HCT116 (cell line): ENCODE results near the gene EHBP1. TPM values are rescaled to one million over a fixed set of nuclear protein-coding genes. Genes with fewer than 3 reads are reported as not detected.

Experiments
- ATAC-seq: fragments of 200-7000 bp; cut with Tn5 transposase; 2 replicates; pipeline ENCODE4 v1.9.1; 2020; ENCODE audit warnings: mild to moderate bottlenecking, moderate library complexity
- BruUV-seq: library from RNA; stranded (reverse); fragments of 400-500 nt; replicated peaks from 2 replicates; lab custom pipeline; 2021; lab: Mats Ljungman, UMichigan
- CTCF ChIA-PET: fragments of 300-600 bp; sonication (Branson Sonifier 250); formaldehyde crosslinking; loops from one replicate; lab custom pipeline; 2021; ENCODE audit warnings: antibody characterized with exemption; lab: Charles Lee
- POLR2A ChIA-PET: fragments of 300-600, 350-600 bp; sonication (Branson Sonifier 250); formaldehyde crosslinking; loops from one replicate; lab custom pipeline; 2021; ENCODE audit warnings: antibody characterized with exemption; lab: Charles Lee
- RAD21 ChIA-PET, 2 experiments: fragments of 300-600 bp; sonication (Branson Sonifier 250); formaldehyde crosslinking; loops; one replicate each; lab custom pipeline; 2023; ENCODE audit warnings: low total read pairs in 2 of 2; ENCODE audit not compliant: uncharacterized antibody in 2 of 2, unreplicated experiment in 2 of 2, low non-redundant PET in 1 of 2; lab: Charles Lee
- DNase-seq: peaks from one replicate; pipeline ENCODE4 v3.0.0-alpha.2; 2010; ENCODE audit warnings: low read depth, low spot score
- H2AFZ ChIP-seq: fragments of 200-600 bp; shearing (Covaris generic), sonication (generic); 2 replicates; pipeline ENCODE4 v1.6.1; 2017; ENCODE audit warnings: low read depth, mixed run types, mixed read lengths, antibody characterized with exemption, low read length; ENCODE audit not compliant: poor library complexity, severe bottlenecking
- H3K27ac ChIP-seq: 2 replicates; pipeline ENCODE4 v1.5.1; 2012; ENCODE audit warnings: low read depth, low read length
- H3K27me3 ChIP-seq: fragments of 200-600 bp; sonication (generic); 2 replicates; pipeline ENCODE4 v1.6.1; 2016; ENCODE audit warnings: mixed run types, low read length, mixed read lengths; ENCODE audit not compliant: insufficient read depth
- H3K36me3 ChIP-seq, 2 experiments: fragments of 200-500 bp in 1 of 2; fragments of 200-600 bp in 1 of 2; sonication (Bioruptor generic) in 1 of 2; sonication (generic) in 1 of 2; 2 replicates each; pipeline versions ENCODE4 v1.5.1 to v1.6.1; 2014 to 2016; ENCODE audit warnings: low read length in 2 of 2, inconsistent platforms in 1 of 2, mixed read lengths in 1 of 2, mixed run types in 1 of 2; ENCODE audit not compliant: insufficient read depth in 2 of 2, control insufficient read depth in 1 of 2
- H3K4me1 ChIP-seq, 2 experiments: fragments of 200-600 bp in 1 of 2; sonication (generic) in 1 of 2; 2 replicates each; pipeline versions ENCODE4 v1.5.1 to v1.6.1; 2012 to 2017; ENCODE audit warnings: low read length in 2 of 2, inconsistent platforms in 1 of 2, mild to moderate bottlenecking in 1 of 2, mixed read lengths in 1 of 2, mixed run types in 1 of 2, moderate library complexity in 1 of 2; ENCODE audit not compliant: insufficient read depth in 2 of 2, control insufficient read depth in 1 of 2
- H3K4me2 ChIP-seq: fragments of 200-600 bp; sonication (generic); 2 replicates; pipeline ENCODE4 v1.6.1; 2017; ENCODE audit warnings: mixed run types, low read length, mixed read lengths
- H3K4me3 ChIP-seq, 2 experiments: fragments of 200-600 bp in 1 of 2; sonication (generic) in 1 of 2; replicated peaks in 1 of 2; 2 replicates each; pipeline ENCODE4 v1.5.1; 2011 to 2016; ENCODE audit warnings: low read length in 2 of 2, control low read depth in 1 of 2, low read depth in 1 of 2, mild to moderate bottlenecking in 1 of 2, mixed read lengths in 1 of 2, mixed run types in 1 of 2
- H3K79me2 ChIP-seq: fragments of 200-600 bp; sonication (generic); 2 replicates; pipeline ENCODE4 v1.6.1; 2017; ENCODE audit warnings: mild to moderate bottlenecking, mixed run types, low read length, moderate library complexity, mixed read lengths; ENCODE audit not compliant: insufficient read depth
- H3K9ac ChIP-seq: fragments of 200-600 bp; sonication (generic); 2 replicates; pipeline ENCODE4 v1.6.1; 2016; ENCODE audit warnings: low read length, mixed read lengths
- H3K9me2 ChIP-seq: fragments of 200-600 bp; sonication (generic), shearing (Covaris generic); 2 replicates; pipeline ENCODE4 v1.6.1; 2017; ENCODE audit warnings: mixed run types, mild to moderate bottlenecking, moderate library complexity; ENCODE audit not compliant: insufficient read depth
- H3K9me3 ChIP-seq, 2 experiments: fragments of 200-500 bp in 1 of 2; fragments of 200-600 bp in 1 of 2; sonication (Bioruptor generic) in 1 of 2; sonication (generic) in 1 of 2; 2 replicates each; pipeline ENCODE4 v1.6.1; 2014 to 2017; ENCODE audit warnings: low read length in 2 of 2, mixed read lengths in 2 of 2, inconsistent platforms in 1 of 2, low read depth in 1 of 2, mild to moderate bottlenecking in 1 of 2, mixed run types in 1 of 2, moderate library complexity in 1 of 2; ENCODE audit not compliant: control insufficient read depth in 1 of 2, insufficient read depth in 1 of 2
- H4K20me1 ChIP-seq: fragments of 200-600 bp; sonication (generic), shearing (Covaris generic); 2 replicates; pipeline ENCODE4 v1.6.1; 2017; ENCODE audit warnings: mixed run types, mild to moderate bottlenecking, moderate library complexity; ENCODE audit not compliant: insufficient read depth
- CBX3 ChIP-seq: IDR thresholded peaks from 2 replicates; pipeline ENCODE4 v1.6.1; 2012; ENCODE audit warnings: low read depth
- CEBPB ChIP-seq: IDR thresholded peaks from 2 replicates; pipeline ENCODE4 v1.6.1; 2012; ENCODE audit warnings: low read depth
- CTCF ChIP-seq, 3 experiments: fragments of 200-600 bp in 1 of 3; sonication (generic) in 1 of 3; IDR thresholded peaks in 2 of 3; conservative IDR thresholded peaks in 1 of 3; 2 replicates each; pipeline ENCODE4 v1.5.1; 2012 to 2017; ENCODE audit warnings: low read depth in 2 of 3, low read length in 2 of 3, antibody characterized with exemption in 1 of 3, borderline replicate concordance in 1 of 3, control low read depth in 1 of 3, mild to moderate bottlenecking in 1 of 3, mixed read lengths in 1 of 3, mixed run types in 1 of 3, moderate library complexity in 1 of 3; ENCODE audit not compliant: insufficient read depth in 1 of 3
- EZH2 ChIP-seq: fragments of 200-600 bp; sonication (generic); IDR thresholded peaks from 2 replicates; pipeline ENCODE4 v1.6.1; 2017; ENCODE audit warnings: antibody characterized with exemption, mixed run types
- EZH2phosphoT487 ChIP-seq: fragments of 200-600 bp; IDR thresholded peaks from 2 replicates; pipeline ENCODE4 v1.6.1; 2018; ENCODE audit warnings: antibody characterized with exemption, borderline replicate concordance
- JUND ChIP-seq: IDR thresholded peaks from 2 replicates; pipeline ENCODE4 v1.6.1; 2012
- POLR2A ChIP-seq: IDR thresholded peaks from 2 replicates; pipeline ENCODE4 v1.7.0; 2011; ENCODE audit warnings: borderline replicate concordance; ENCODE audit not compliant: insufficient read depth, insufficient read length; ENCODE audit errors: extremely low read depth
- YY1 ChIP-seq: IDR thresholded peaks from 2 replicates; pipeline ENCODE4 v1.6.1; 2011; ENCODE audit warnings: low read length, low read depth, moderate library complexity, mild to moderate bottlenecking; ENCODE audit not compliant: insufficient replicate concordance; ENCODE audit errors: extremely low read depth
- ZBTB33 ChIP-seq: IDR thresholded peaks from 2 replicates; pipeline ENCODE4 v1.6.1; 2011; ENCODE audit warnings: mild to moderate bottlenecking, low read length, moderate library complexity; ENCODE audit not compliant: insufficient replicate concordance; ENCODE audit errors: extremely low read depth
- ZFX ChIP-seq: fragments of 450-650 bp; IDR thresholded peaks from 2 replicates; pipeline ENCODE4 v1.6.1; 2017
- intact Hi-C: fragments of 100-400 bp; cut with micrococcal nuclease; formaldehyde crosslinking; loops from 2 replicates; pipeline ENCODE4 v1.10.0; 2022
- total RNA-seq: library from RNA; stranded (reverse); gene quantifications from one replicate; pipeline ENCODE4 v1.2.1, GENCODE V29; 2021; ENCODE audit not compliant: unreplicated experiment

The EHBP1 gene
- total RNA-seq, 1 experiment from 2014 or later: 89.9 TPM

GRCh38 chr2:62691186-62691585 is 14.3 kb upstream of the EHBP1 start:
- CTCF ChIA-PET: no interaction called here
- H3K9ac ChIP-seq: no peak overlapping the region
- RAD21 ChIA-PET: no interaction called here
- POLR2A ChIA-PET: no interaction called here
- no peaks in the 10 kb centered on the region for H4K20me1 ChIP-seq
- ATAC-seq (no peak), DNase-seq (no peak)
- H3K79me2 ChIP-seq: no peaks in the 10 kb centered on the region
- TF ChIP-seq EZH2phosphoT487 (no peak), POLR2A (no peak), CEBPB (no peak), CBX3 (no peak), ZBTB33 (no peak), JUND (no peak), ZFX (no peak), EZH2 (no peak), YY1 (no peak)
- no peaks in the 10 kb centered on the region for H3K36me3 ChIP-seq
- no peak overlapping the region for H3K27ac ChIP-seq
- H3K4me1 ChIP-seq: no peaks in the 10 kb centered on the region
- H3K9me2 ChIP-seq: no peaks in the 10 kb centered on the region
- H2AFZ ChIP-seq: no peak overlapping the region
- no peaks in the 10 kb centered on the region for H3K9me3 ChIP-seq
- H3K4me2 ChIP-seq: no peak overlapping the region
- no peak overlapping the region for H3K4me3 ChIP-seq
- no TSS peak for BruUV-seq
- no peaks in the 10 kb centered on the region for H3K27me3 ChIP-seq
- intact Hi-C loops: no loop called here

- no peak overlapping the region for H3K27ac ChIP-seq
- POLR2A ChIA-PET: no interaction called here
- intact Hi-C loops: no loop called here
- DNase-seq (no peak), ATAC-seq (no peak)
- no peaks in the 10 kb centered on the region for H3K4me1 ChIP-seq
- H3K4me2 ChIP-seq: no peak overlapping the region
- no peaks in the 10 kb centered on the region for H3K27me3 ChIP-seq
- H4K20me1 ChIP-seq: no peaks in the 10 kb centered on the region
- H3K9me2 ChIP-seq: no peaks in the 10 kb centered on the region
- H3K36me3 ChIP-seq: no peaks in the 10 kb centered on the region
- no peaks in the 10 kb centered on the region for H3K79me2 ChIP-seq
- TF ChIP-seq CBX3 (0 out of 2 replicates have a peak, but pooled peaks have one; percentile 25), CTCF (IDR thresholded peaks at IDR 0.05 in 2 of 3, conservative IDR thresholded peaks at IDR 0.05 in 1 of 3; ENCODE audit: borderline replicate concordance in 1 of 3, insufficient read depth in 1 of 3, low read depth in 2 of 3, low read length in 2 of 3) (no peak)
- H3K9ac ChIP-seq: no peak overlapping the region
- RAD21 ChIA-PET: no interaction called here
- CTCF ChIA-PET: no interaction called here
- BruUV-seq: no TSS peak
- H2AFZ ChIP-seq: no peak overlapping the region
- H3K4me3 ChIP-seq: no peak overlapping the region
- no peaks in the 10 kb centered on the region for H3K9me3 ChIP-seq
These were observed 13.3 kb upstream of the EHBP1 start for GRCh38 chr2:62692225-62692624.
